Measurements from ENCODE around the gene TMEM202.
"Not testable (repeated sequence)": the region's sequence is repeated elsewhere in the genome, so short reads cannot be mapped to it uniquely, and the experiment has no call there.

The TMEM202 gene

GRCh38 chr15:72404841-72405240, 6.7 kb downstream of the TMEM202 start:
- Histone ChIP-seq H3K4me3 (ENCODE audit: low read depth in 1 of 2, low read length in 2 of 2) (no peak overlapping the region), H3K27ac (ENCODE audit: low read depth, low read length) (no peak overlapping the region), H3K36me3 (ENCODE audit: insufficient read depth, low read length) (no peaks in the 10 kb centered on the region), H3K9me3 (ENCODE audit: low read length) (no peaks in the 10 kb centered on the region), H3K9ac (ENCODE audit: low read length) (no peak overlapping the region), H3K4me1 (ENCODE audit: insufficient read depth, low read length) (no peaks in the 10 kb centered on the region), H3K27me3 (ENCODE audit: control insufficient read depth in 1 of 2, insufficient read depth in 2 of 2, low read length in 2 of 2) (no peaks in the 10 kb centered on the region)

DNA sequence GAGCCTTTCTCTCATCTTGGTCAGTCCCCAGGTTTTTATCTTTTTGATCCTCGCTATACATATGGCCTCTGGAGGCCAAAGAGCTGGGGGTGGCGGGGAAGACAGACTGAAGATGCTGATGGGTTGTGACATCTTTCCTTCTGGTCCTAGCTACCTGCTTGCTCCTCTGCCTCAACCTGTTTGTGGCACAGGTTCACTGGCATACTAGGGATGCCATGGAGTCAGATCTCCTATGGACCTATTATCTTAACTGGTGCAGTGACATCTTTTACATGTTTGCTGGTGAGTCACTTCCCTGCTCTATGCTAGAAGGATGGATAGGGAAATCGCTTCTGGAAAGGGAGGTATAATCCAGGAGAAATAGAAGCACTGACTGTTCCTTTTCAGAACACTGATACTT, 8.8 kb downstream of the TMEM202 start:
- no peaks in the 10 kb centered on the region for H3K36me3 ChIP-seq (ENCODE audit: insufficient read depth, low read length)
- H3K4me3 ChIP-seq (ENCODE audit: low read depth in 1 of 2, low read length in 2 of 2), result no peak overlapping the region
- H3K27me3 ChIP-seq (ENCODE audit: control insufficient read depth in 1 of 2, insufficient read depth in 2 of 2, low read length in 2 of 2), result no peaks in the 10 kb centered on the region
- H3K27ac ChIP-seq (ENCODE audit: low read depth, low read length), result no peak overlapping the region
- H3K9ac ChIP-seq (ENCODE audit: low read length), result no peak overlapping the region
- no peaks in the 10 kb centered on the region for H3K4me1 ChIP-seq (ENCODE audit: insufficient read depth, low read length)
- no peaks in the 10 kb centered on the region for H3K9me3 ChIP-seq (ENCODE audit: low read length)

- H3K27me3 ChIP-seq (ENCODE audit: control insufficient read depth in 1 of 2, insufficient read depth in 2 of 2, low read length in 2 of 2), result no peaks in the 10 kb centered on the region
- H3K4me1 ChIP-seq (ENCODE audit: insufficient read depth, low read length), result no peaks in the 10 kb centered on the region
- H3K4me3 ChIP-seq (ENCODE audit: low read depth in 1 of 2, low read length in 2 of 2), result no peak overlapping the region
- no peak overlapping the region for H3K27ac ChIP-seq (ENCODE audit: low read depth, low read length)
- no peak overlapping the region for H3K9ac ChIP-seq (ENCODE audit: low read length)
- H3K36me3 ChIP-seq (ENCODE audit: insufficient read depth, low read length), result no peaks in the 10 kb centered on the region
- no peaks in the 10 kb centered on the region for H3K9me3 ChIP-seq (ENCODE audit: low read length)
These were observed 13.0 kb downstream of the TMEM202 start for GRCh38 chr15:72411111-72411510.

DNA sequence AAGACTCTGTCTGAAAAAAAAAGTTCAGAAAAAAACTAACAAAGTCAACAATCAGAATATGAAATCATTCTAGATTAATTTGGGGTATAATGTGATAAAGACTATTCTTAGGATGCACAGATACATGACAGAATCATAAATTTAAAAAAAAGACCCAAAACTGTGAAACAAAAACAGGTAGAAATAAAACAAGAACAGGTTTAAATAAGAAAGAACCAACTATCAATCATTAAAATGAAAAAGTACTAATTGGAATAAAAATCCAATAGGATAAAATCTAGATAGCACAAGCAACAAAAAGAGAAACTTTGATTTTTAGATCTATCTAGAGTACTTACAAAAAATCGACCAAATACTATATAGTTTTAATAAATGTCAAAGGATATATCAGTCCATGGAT, 13.4 kb downstream of the TMEM202 start:
- H3K9ac ChIP-seq (ENCODE audit: low read length), result no peak overlapping the region

DNA sequence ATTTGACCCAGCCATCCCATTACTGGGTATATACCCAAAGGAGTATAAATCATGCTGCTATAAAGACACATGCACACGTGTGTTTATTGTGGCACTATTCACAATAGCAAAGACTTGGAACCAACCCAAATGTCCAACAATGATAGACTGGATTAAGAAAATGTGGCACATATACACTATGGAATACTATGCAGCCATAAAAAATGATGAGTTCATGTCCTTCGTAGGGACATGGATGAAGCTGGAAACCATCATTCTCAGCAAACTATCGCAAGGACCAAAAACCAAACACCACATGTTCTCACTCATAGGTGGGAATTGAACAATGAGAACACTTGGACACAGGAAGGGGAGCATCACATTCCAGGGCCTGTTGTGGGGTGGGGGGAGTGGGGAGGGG, 15.2 kb downstream of the TMEM202 start:
- not testable (repeated sequence) for H3K9ac ChIP-seq (ENCODE audit: low read length); H3K36me3 ChIP-seq (ENCODE audit: insufficient read depth, low read length); H3K4me3 ChIP-seq (ENCODE audit: low read depth in 1 of 2, low read length in 2 of 2); H3K4me1 ChIP-seq (ENCODE audit: insufficient read depth, low read length); H3K27me3 ChIP-seq (ENCODE audit: control insufficient read depth in 1 of 2, insufficient read depth in 2 of 2, low read length in 2 of 2); H3K27ac ChIP-seq (ENCODE audit: low read depth, low read length); H3K9me3 ChIP-seq (ENCODE audit: low read length)

More for the DNA sequence above, 13.4 kb downstream of the TMEM202 start:
- Histone ChIP-seq H3K4me1 (ENCODE audit: insufficient read depth, low read length) (no peaks in the 10 kb centered on the region), H3K4me3 (ENCODE audit: low read depth in 1 of 2, low read length in 2 of 2) (no peak overlapping the region), H3K36me3 (ENCODE audit: insufficient read depth, low read length) (no peaks in the 10 kb centered on the region), H3K27me3 (ENCODE audit: control insufficient read depth in 1 of 2, insufficient read depth in 2 of 2, low read length in 2 of 2) (no peaks in the 10 kb centered on the region), H3K27ac (ENCODE audit: low read depth, low read length) (no peak overlapping the region), H3K9me3 (ENCODE audit: low read length) (no peaks in the 10 kb centered on the region)

GRCh38 chr15:72415304-72415703, 17.2 kb downstream of the TMEM202 start:
- Histone ChIP-seq H3K27ac (ENCODE audit: low read depth, low read length) (no peak overlapping the region), H3K27me3 (ENCODE audit: control insufficient read depth in 1 of 2, insufficient read depth in 2 of 2, low read length in 2 of 2) (no peaks in the 10 kb centered on the region), H3K4me1 (ENCODE audit: insufficient read depth, low read length) (no peaks in the 10 kb centered on the region), H3K9ac (ENCODE audit: low read length) (no peak overlapping the region), H3K9me3 (ENCODE audit: low read length) (no peaks in the 10 kb centered on the region), H3K36me3 (ENCODE audit: insufficient read depth, low read length) (no peaks in the 10 kb centered on the region), H3K4me3 (ENCODE audit: low read depth in 1 of 2, low read length in 2 of 2) (no peak overlapping the region)

DNA sequence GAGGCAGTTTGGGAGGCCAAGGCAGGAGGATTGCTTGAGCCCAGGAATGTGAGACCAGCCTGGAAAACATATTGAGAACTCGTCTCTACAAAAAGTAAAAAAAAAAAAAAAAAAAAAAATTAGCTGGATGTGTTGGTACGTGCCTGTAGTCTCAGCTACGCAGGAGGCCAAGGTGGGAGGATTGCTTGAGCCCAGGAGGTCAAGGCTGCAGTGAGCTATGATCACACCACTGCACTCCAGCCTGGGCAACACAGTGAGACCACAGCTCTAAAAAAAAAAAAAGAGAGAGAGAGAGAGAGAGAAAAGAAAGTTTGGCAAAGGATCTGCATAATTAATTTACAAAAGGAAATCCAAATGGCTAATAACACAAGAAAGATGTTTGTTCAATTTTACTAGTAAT, 21.7 kb downstream of the TMEM202 start:
- not testable (repeated sequence) for H3K4me3 ChIP-seq (ENCODE audit: low read depth in 1 of 2, low read length in 2 of 2); H3K4me1 ChIP-seq (ENCODE audit: insufficient read depth, low read length); H3K9me3 ChIP-seq (ENCODE audit: low read length); H3K36me3 ChIP-seq (ENCODE audit: insufficient read depth, low read length); H3K9ac ChIP-seq (ENCODE audit: low read length); H3K27me3 ChIP-seq (ENCODE audit: control insufficient read depth in 1 of 2, insufficient read depth in 2 of 2, low read length in 2 of 2); H3K27ac ChIP-seq (ENCODE audit: low read depth, low read length)

DNA sequence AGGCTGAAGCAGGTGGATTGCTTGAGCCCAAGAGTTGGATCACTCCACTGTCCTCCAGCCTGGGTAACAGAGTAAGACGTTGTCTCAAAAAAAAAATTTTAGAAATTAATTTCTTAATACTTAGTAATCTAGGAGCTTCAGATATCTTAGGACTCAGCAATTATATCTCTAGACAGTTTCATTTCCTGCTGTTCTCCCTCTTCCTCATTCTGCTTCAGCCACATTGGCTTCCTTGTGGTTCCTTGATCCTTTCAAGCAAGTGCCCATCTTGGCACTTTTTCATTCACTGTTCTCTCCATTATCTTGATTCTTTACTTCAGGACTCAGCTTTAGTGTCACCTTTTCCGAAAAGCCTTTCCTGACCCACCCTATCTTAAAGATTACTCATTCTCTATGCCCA, 22.5 kb downstream of the TMEM202 start:
- H3K4me3 ChIP-seq (ENCODE audit: low read depth in 1 of 2, low read length in 2 of 2), result no peak overlapping the region
- no peaks in the 10 kb centered on the region for H3K27me3 ChIP-seq (ENCODE audit: control insufficient read depth in 1 of 2, insufficient read depth in 2 of 2, low read length in 2 of 2)
- no peak overlapping the region for H3K27ac ChIP-seq (ENCODE audit: low read depth, low read length)
- no peak overlapping the region for H3K9ac ChIP-seq (ENCODE audit: low read length)
- H3K4me1 ChIP-seq (ENCODE audit: insufficient read depth, low read length), result no peaks in the 10 kb centered on the region
- no peaks in the 10 kb centered on the region for H3K9me3 ChIP-seq (ENCODE audit: low read length)
- H3K36me3 ChIP-seq (ENCODE audit: insufficient read depth, low read length), result no peaks in the 10 kb centered on the region

- H3K36me3 ChIP-seq (ENCODE audit: insufficient read depth, low read length), result no peaks in the 10 kb centered on the region
- no peaks in the 10 kb centered on the region for H3K27me3 ChIP-seq (ENCODE audit: control insufficient read depth in 1 of 2, insufficient read depth in 2 of 2, low read length in 2 of 2)
- no peak overlapping the region for H3K9ac ChIP-seq (ENCODE audit: low read length)
- H3K9me3 ChIP-seq (ENCODE audit: low read length), result no peaks in the 10 kb centered on the region
- H3K27ac ChIP-seq (ENCODE audit: low read depth, low read length), result no peak overlapping the region
- no peak overlapping the region for H3K4me3 ChIP-seq (ENCODE audit: low read depth in 1 of 2, low read length in 2 of 2)
- H3K4me1 ChIP-seq (ENCODE audit: insufficient read depth, low read length), result no peaks in the 10 kb centered on the region
These were observed 23.4 kb downstream of the TMEM202 start for GRCh38 chr15:72421484-72421883.

- H3K9ac ChIP-seq (ENCODE audit: low read length), result no peak overlapping the region
- no peaks in the 10 kb centered on the region for H3K36me3 ChIP-seq (ENCODE audit: insufficient read depth, low read length)
- no peaks in the 10 kb centered on the region for H3K4me1 ChIP-seq (ENCODE audit: insufficient read depth, low read length)
These were observed 25.2 kb downstream of the TMEM202 start for GRCh38 chr15:72423256-72423655.

DNA sequence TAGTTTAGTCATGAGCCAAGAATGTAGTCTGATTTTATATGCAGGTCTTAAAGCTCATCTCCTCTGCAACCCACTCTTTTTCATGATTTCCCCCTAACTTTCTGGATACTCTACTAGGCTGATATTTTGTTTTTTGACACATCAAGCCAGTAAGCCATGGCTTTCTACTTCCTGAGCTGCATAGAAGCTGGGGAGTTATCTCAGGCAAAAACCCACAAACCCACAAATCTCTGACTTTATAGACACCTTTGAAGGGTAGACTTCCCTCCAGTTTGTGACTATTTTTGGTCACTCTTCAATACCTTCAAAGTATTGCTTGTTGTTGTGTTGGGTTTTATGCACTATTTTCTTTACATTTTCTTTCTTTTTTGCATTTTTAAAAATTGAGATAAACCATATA, 28.6 kb downstream of the TMEM202 start:
- no peak overlapping the region for H3K9ac ChIP-seq (ENCODE audit: low read length)
- H3K9me3 ChIP-seq (ENCODE audit: low read length), result no peaks in the 10 kb centered on the region
- H3K4me3 ChIP-seq (ENCODE audit: low read depth in 1 of 2, low read length in 2 of 2), result no peak overlapping the region
- no peaks in the 10 kb centered on the region for H3K27me3 ChIP-seq (ENCODE audit: control insufficient read depth in 1 of 2, insufficient read depth in 2 of 2, low read length in 2 of 2)
- H3K4me1 ChIP-seq (ENCODE audit: insufficient read depth, low read length), result no peaks in the 10 kb centered on the region
- no peaks in the 10 kb centered on the region for H3K36me3 ChIP-seq (ENCODE audit: insufficient read depth, low read length)
- H3K27ac ChIP-seq (ENCODE audit: low read depth, low read length), result no peak overlapping the region

More at GRCh38 chr15:72423256-72423655, 25.2 kb downstream of the TMEM202 start:
- H3K9me3 ChIP-seq (ENCODE audit: low read length), result no peaks in the 10 kb centered on the region
- no peak overlapping the region for H3K27ac ChIP-seq (ENCODE audit: low read depth, low read length)
- no peak overlapping the region for H3K4me3 ChIP-seq (ENCODE audit: low read depth in 1 of 2, low read length in 2 of 2)
- H3K27me3 ChIP-seq (ENCODE audit: control insufficient read depth in 1 of 2, insufficient read depth in 2 of 2, low read length in 2 of 2), result no peaks in the 10 kb centered on the region

GRCh38 chr15:72437650-72438316, 39.7 kb downstream of the TMEM202 start:
- no peak overlapping the region for H3K27ac ChIP-seq (ENCODE audit: low read depth, low read length)
- peaks cover 9% of the 10 kb centered on the region for H3K9me3 ChIP-seq (ENCODE audit: low read length)
- H3K9ac ChIP-seq (ENCODE audit: low read length), result no peak overlapping the region

More at GRCh38 chr15:72437650-72438316, 39.7 kb downstream of the TMEM202 start:
- Histone ChIP-seq H3K4me1 (ENCODE audit: insufficient read depth, low read length) (no peaks in the 10 kb centered on the region), H3K36me3 (ENCODE audit: insufficient read depth, low read length) (no peaks in the 10 kb centered on the region), H3K4me3 (ENCODE audit: low read depth in 1 of 2, low read length in 2 of 2) (no peak overlapping the region), H3K27me3 (ENCODE audit: control insufficient read depth in 1 of 2, insufficient read depth in 2 of 2, low read length in 2 of 2) (peaks cover 0 to 4% of the 10 kb centered on the region in 2 donors)

All from muscle layer of colon (tissue), 2 donors.